ENCODE data around the gene HAPLN1. TPM values are rescaled to one million over a fixed set of nuclear protein-coding genes. Genes with fewer than 3 reads are reported as not detected.

HAPLN1 gene
- total and polyA plus RNA-seq, 2 of the 4 experiments (the other 2 are of a cell fraction): under 0.01 to 0.07 TPM

- Histone ChIP-seq H3K4me3 (ENCODE audit: insufficient read depth, low read depth, low read length) (no peak overlapping the region), H4K91ac (ENCODE audit: insufficient read depth, low read depth, low read length) (no peak overlapping the region), H3K27ac (ENCODE audit: insufficient read depth, low read length) (no peak overlapping the region), H2AK9ac (replicated peaks; ENCODE audit: low read depth, low read length, poor library complexity) (no peak overlapping the region), H2AFZ (replicated peaks; ENCODE audit: low read length, poor library complexity) (peak overlapping the region; percentile 26), H2BK120ac (ENCODE audit: low read depth, low read length) (no peak overlapping the region), H3K23ac (ENCODE audit: low read depth, low read length) (no peak overlapping the region), H3K4me1 (ENCODE audit: control insufficient read depth, insufficient read depth, low read length) (no peaks in the 10 kb centered on the region), H4K20me1 (ENCODE audit: insufficient read depth, low read length) (no peaks in the 10 kb centered on the region), H2AK5ac (ENCODE audit: low read depth, low read length) (no peak overlapping the region), H3K18ac (ENCODE audit: low read depth, low read length) (no peak overlapping the region), H3K9me3 (ENCODE audit: control insufficient read depth, insufficient read depth, low read length) (no peaks in the 10 kb centered on the region), H3K9ac (ENCODE audit: low read depth, low read length) (no peak overlapping the region), H2BK15ac (ENCODE audit: low read depth, low read length) (no peak overlapping the region), H3K56ac (ENCODE audit: extremely low read depth, insufficient read depth, low read length) (no peak overlapping the region), H2BK20ac (ENCODE audit: low read depth, low read length) (no peak overlapping the region), H3K36me3 (ENCODE audit: control insufficient read depth, insufficient read depth, low read length) (no peaks in the 10 kb centered on the region), H3K9me1 (ENCODE audit: insufficient read depth, low read length) (no peaks in the 10 kb centered on the region), H4K5ac (ENCODE audit: low read depth, low read length) (no peak overlapping the region), H4K8ac (ENCODE audit: low read depth in 2 of 2, low read length in 2 of 2) (no peak overlapping the region), H3K14ac (replicated peaks; ENCODE audit: low read depth, low read length) (no peak overlapping the region), H3K79me1 (ENCODE audit: low read depth in 1 of 2, low read length in 2 of 2) (no peaks in the 10 kb centered on the region), H3K4ac (ENCODE audit: low read depth, low read length) (no peak overlapping the region), H2BK5ac (ENCODE audit: low read depth, low read length, poor library complexity, severe bottlenecking) (no peak overlapping the region), H3K27me3 (ENCODE audit: control insufficient read depth, insufficient read depth, low read length) (peaks cover 8% of the 10 kb centered on the region), H3K4me2 (ENCODE audit: low read depth, low read length) (no peak overlapping the region)
- dilution Hi-C loops (cut with HindIII; ENCODE audit: low sequenced_read_pairs, unreplicated experiment) (no loop called here), intact Hi-C loops (cut with micrococcal nuclease) (loop anchor here (2.0 to 5.0 kb wide), 2 partner anchors 103 to 1357 kb away; no protein-coding TSS in a partner anchor), in situ Hi-C loops (cut with MboI; ENCODE audit: low sequenced_read_pairs) (no loop called here)
- no peak for TF ChIP-seq ELK1 (IDR thresholded peaks at IDR 0.05; ENCODE audit: borderline replicate concordance, low read depth, low read length)
- TF ChIP-seq FOS (IDR thresholded peaks at IDR 0.05; ENCODE audit: low read depth, low read length): no peak
- no peak for TF ChIP-seq CTCF (conservative IDR thresholded peaks at IDR 0.05; ENCODE audit: low read depth, low read length)
- TF ChIP-seq MAZ (IDR thresholded peaks at IDR 0.05; ENCODE audit: borderline replicate concordance, low read depth, low read length): no peak
- no peak for TF ChIP-seq MXI1 (IDR thresholded peaks at IDR 0.05; ENCODE audit: borderline replicate concordance, low read depth, low read length)
- TF ChIP-seq CHD1 (IDR thresholded peaks at IDR 0.05; ENCODE audit: low read depth, low read length): no peak
- no peak for TF ChIP-seq CEBPB (IDR thresholded peaks at IDR 0.05; ENCODE audit: low read depth, low read length)
- TF ChIP-seq NFE2L2 (IDR thresholded peaks at IDR 0.05; ENCODE audit: low read depth, low read length): no peak
- TF ChIP-seq SMC3 (IDR thresholded peaks at IDR 0.05; ENCODE audit: low read depth, low read length): no peak
- TF ChIP-seq POLR2A (IDR thresholded peaks at IDR 0.05; ENCODE audit: low read depth, low read length): no peak
- DNase-seq (no peak), ATAC-seq (ENCODE audit: low read depth) (no peak)
- CTCF ChIA-PET: no interaction called here
- POLR2A ChIA-PET (ENCODE audit: unreplicated experiment): no interaction called here
- BruUV-seq (replicated peaks): no TSS peak
- 48% methylated on average over 3 of the region's 4 CpGs; no CpG with 5 or more reads in 1 of the 2 experiments for WGBS, 2 experiments (ENCODE audit: extremely low coverage in 2 of 2, insufficient read length in 1 of 2)
Measured at GRCh38 chr5:83709973-83710372, 10.7 kb downstream of the HAPLN1 start.
